ENCODE data around the gene SLC19A1.

Gene SLC19A1

GRCh38 chr21:45542242-45542666 lies at the start of gene SLC19A1:
SLC19A1 (minus strand) TSS chr21:45542440; CDS start chr21:45537959, 4,481 bp downstream.
- no peak for DNase-seq (ENCODE audit: low read depth)
- H3K4me3 ChIP-seq (ENCODE audit: low read depth, low read length): peak within 1 kb of the TSS; percentile 59

GRCh38 chr21:45591619-45592207 lies 49.5 kb upstream of the SLC19A1 start:
- no peak for DNase-seq (ENCODE audit: low read depth)
- no peak overlapping the region for H3K4me3 ChIP-seq (ENCODE audit: low read depth, low read length)

- no peak for DNase-seq (ENCODE audit: low read depth)
- peak overlapping the region; percentile 41 for H3K4me3 ChIP-seq (ENCODE audit: low read depth, low read length)
Observed at GRCh38 chr21:45590726-45591618, 48.7 kb upstream of the SLC19A1 start.

GRCh38 chr21:45590246-45590725 lies 48.0 kb upstream of the SLC19A1 start:
- peak overlapping the region; percentile 48 for H3K4me3 ChIP-seq (ENCODE audit: low read depth, low read length)
- DNase-seq (ENCODE audit: low read depth): no peak

- DNase-seq (ENCODE audit: low read depth): no peak
- peak overlapping the region; percentile 48 for H3K4me3 ChIP-seq (ENCODE audit: low read depth, low read length)
Observed at GRCh38 chr21:45589686-45590245, 47.5 kb upstream of the SLC19A1 start.

GRCh38 chr21:45588871-45589491 lies 46.7 kb upstream of the SLC19A1 start:
- H3K4me3 ChIP-seq (ENCODE audit: low read depth, low read length): no peak overlapping the region
- DNase-seq (ENCODE audit: low read depth): no peak

GRCh38 chr21:45588086-45588825 lies 46.0 kb upstream of the SLC19A1 start:
- no peak for DNase-seq (ENCODE audit: low read depth)
- no peak overlapping the region for H3K4me3 ChIP-seq (ENCODE audit: low read depth, low read length)

DNA sequence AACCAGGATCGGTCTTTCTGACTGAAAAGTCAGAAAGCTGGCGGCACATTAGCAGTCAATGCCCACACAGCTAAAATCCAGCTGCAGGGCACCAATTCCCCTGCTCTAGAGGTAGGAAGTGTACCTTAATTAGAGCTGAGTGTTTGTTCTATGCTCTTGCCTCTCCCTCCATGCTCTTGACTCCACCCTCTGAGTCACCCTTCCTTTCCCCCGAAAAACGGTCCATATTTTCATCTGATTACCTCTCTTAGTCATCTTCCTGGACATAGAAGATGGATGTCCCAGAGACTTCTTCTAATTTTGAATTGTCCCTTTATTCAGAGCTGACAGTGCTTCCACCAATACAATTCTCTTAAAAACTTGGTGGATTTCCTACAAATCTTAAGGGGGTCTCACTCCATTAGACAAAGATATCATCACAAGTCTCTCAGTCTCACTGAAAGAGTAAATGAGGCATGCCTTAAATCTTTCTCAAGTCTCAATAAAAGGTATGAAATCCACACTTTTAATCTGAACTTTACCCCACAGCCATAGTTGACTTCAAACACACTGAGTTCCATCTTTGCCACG lies 44.1 kb upstream of the SLC19A1 start:
- DNase-seq (ENCODE audit: low read depth): no peak
- H3K4me3 ChIP-seq (ENCODE audit: low read depth, low read length): no peak overlapping the region

- no peak overlapping the region for H3K4me3 ChIP-seq (ENCODE audit: low read depth, low read length)
- no peak for DNase-seq (ENCODE audit: low read depth)
Observed at GRCh38 chr21:45584786-45585185, 42.5 kb upstream of the SLC19A1 start.

GRCh38 chr21:45583831-45584509 lies 41.7 kb upstream of the SLC19A1 start:
- no peak for DNase-seq (ENCODE audit: low read depth)

DNA sequence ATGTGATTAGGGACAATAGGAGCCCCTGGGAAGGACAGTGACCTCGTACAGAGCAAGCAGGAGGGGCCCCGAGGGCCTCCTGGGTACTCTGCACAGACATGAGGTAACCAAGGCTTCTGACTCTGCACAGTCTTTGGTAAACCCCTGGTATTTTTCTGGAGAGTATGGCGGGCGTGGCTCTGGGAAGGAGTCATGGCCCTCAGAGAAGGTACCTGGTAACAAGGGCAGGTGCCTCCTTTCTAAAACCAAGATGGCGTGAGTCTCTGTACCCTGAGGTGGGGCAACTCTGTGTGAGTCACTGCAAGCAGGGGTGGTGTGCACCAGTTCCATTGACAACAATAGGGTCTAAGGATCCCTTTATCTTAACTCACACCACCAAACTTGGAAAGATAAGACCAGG lies 39.9 kb upstream of the SLC19A1 start:
- no peak overlapping the region for H3K4me3 ChIP-seq (ENCODE audit: low read depth, low read length)
- no peak for DNase-seq (ENCODE audit: low read depth)

More at GRCh38 chr21:45583831-45584509, 41.7 kb upstream of the SLC19A1 start:
- no peak overlapping the region for H3K4me3 ChIP-seq (ENCODE audit: low read depth, low read length)

- no peak for DNase-seq (ENCODE audit: low read depth)
- no peak overlapping the region for H3K4me3 ChIP-seq (ENCODE audit: low read depth, low read length)
Observed at GRCh38 chr21:45581322-45581712, 39.1 kb upstream of the SLC19A1 start.

DNA sequence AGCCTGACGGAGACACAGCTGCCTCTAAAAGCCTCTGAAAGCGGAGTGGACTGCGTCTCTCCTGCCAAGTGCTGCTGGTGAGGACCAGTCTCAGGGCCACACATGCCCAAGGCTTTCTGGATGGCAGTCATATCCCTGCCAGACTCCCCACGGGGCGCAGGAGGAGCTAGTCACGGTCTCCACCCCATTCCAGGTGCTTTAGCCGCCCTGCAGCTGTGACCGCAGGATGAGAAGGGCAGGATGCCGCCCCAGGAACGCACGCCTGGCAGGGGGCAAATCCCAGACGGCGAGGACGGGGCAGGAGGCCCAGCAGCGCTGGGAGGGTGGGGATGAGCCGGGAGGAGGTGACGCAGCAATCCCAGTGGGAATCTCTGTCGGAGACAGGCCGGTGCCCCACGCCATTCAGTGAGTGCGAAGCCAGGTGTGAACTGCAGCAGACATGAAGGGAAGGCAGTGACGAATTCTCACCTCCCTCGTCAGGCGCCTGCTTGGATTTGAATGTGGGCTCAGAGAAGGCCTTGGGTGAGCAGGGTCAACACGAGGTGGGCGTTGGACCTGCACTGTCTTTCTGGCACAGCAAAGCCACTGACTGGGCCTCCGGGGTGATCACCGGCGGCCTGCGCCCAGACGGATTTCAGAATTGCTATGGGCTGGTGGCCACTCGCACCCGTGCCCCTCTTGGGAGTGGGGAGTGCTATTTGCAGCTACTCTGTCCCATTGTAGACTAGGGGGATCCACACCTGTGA lies 38.5 kb upstream of the SLC19A1 start:
- H3K4me3 ChIP-seq (ENCODE audit: low read depth, low read length): no peak overlapping the region
- DNase-seq (ENCODE audit: low read depth): no peak

- H3K4me3 ChIP-seq (ENCODE audit: low read depth, low read length): no peak overlapping the region
- no peak for DNase-seq (ENCODE audit: low read depth)
Observed at GRCh38 chr21:45580181-45580575, 37.9 kb upstream of the SLC19A1 start.

DNA sequence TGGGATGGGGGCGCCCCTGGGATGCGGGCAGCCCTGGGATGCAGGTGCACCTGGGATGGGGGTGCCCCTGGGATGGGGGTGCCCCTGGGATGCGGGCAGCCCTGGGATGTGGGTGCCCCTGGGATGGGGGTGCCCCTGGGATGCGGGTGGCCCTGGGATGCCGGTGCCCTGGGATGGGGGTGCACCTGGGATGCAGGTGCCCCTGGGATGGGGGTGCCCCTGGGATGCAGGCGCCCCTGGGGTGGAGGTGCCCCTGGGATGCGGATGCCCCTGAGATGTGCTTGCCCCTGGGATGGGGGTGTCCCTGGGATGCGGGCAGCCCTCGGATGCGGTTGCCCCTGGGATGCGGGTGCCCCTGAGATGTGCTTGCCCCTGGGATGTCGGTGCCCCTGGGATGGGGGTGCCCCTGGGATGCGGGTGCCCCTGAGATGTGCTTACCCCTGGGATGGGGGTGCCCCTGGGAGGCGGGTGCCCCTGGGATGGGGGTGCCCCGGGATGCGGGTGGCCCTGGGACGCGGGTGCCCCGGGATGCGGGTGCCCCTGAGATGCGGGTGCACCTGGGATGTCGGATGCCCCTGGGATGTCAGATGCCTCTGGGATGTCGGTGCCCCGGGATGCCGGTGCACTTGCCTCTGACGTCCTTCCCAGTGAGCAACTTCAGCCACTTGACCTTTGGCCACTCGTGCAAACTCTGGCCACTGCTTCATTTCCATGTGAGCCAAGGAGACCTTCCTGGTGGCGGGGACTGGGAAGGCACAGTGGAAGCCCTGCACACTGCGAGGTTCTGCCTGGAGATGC lies 37.3 kb upstream of the SLC19A1 start:
- no peak for DNase-seq (ENCODE audit: low read depth)
- no peak overlapping the region for H3K4me3 ChIP-seq (ENCODE audit: low read depth, low read length)

DNA sequence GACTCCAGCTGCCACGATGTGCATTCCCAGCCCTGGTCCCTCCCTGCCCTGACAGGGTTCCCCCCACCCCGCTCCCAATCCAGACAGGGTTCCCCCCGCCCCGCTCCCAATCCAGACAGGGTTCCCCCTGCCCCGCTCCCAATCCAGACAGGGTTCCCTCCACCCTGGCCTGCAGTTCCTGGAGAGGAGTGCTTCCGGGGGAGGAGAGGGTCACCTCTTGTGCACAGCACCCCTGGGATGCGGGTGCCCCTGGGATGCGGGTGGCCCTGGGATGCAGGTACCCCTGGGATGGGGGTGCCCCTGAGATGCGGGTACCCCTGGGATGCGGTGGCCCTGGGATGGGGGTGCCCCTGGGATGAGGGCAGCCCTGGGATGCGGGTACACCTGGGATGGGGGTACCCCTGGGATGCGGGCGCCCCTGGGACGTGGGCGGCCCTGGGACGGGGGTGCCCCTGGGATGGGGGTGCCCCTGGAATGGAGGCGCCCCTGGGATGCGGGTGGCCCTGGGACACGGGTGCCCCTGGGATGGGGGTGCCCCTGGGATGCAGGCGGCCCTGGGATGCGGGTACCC lies 36.7 kb upstream of the SLC19A1 start:
- no peak for DNase-seq (ENCODE audit: low read depth)
- no peak overlapping the region for H3K4me3 ChIP-seq (ENCODE audit: low read depth, low read length)

Data from skeletal muscle cell (primary cell).